GDM1 (cell line): ENCODE data around the gene GBF1.

ENCODE experiments used
- DNase-seq: peaks from one replicate; lab custom pipeline; 2025; lab: John Stamatoyannopoulos, UW

The GBF1 gene

DNA sequence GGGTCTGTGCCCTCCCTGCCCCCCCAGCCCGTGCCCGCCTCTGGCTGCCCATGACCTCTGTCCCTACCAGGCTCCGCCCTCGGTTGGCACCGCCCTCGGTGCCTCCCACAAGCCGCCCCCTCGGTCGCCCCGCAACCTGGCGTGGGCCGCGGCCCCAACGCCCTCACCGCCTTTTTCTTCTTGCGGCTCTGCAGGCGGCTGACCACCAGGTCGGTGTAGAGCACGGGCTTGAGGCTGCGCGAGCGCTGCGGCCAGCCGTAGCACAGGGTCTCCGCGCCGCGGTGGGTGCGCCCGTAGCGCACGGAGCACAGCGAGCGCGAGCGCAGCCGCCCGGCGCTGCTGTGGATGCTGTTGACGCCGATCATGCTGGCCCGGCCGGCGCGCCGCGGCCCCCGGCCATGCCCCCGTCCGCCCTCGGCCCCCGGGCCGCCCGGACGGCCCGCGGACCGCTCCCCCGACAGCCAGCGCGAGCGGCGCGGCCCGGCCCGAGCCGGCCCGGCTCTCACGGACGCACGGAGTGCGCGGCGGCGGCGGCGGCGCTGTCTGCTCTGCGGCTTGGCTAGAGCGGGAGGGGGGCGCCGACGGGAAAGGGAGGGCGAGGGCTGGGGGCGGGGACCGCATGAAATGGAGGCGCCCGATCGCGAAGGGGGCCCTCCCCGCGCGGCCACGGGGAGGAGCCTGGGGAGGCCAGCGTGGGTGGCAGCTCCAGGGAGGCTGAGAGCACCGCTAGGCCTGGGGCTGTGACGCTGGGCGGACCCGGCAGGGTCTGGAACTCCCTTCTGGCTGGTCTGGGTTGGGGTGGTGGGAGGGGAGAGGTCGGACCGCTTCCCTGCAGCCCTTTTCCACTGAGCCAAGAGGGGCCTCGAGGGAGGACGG, 163.6 kb downstream of the GBF1 start:
- no peak for DNase-seq

- DNase-seq, result no peak
Observed at GRCh38 chr10:102409604-102410428, 164.5 kb downstream of the GBF1 start.

DNA sequence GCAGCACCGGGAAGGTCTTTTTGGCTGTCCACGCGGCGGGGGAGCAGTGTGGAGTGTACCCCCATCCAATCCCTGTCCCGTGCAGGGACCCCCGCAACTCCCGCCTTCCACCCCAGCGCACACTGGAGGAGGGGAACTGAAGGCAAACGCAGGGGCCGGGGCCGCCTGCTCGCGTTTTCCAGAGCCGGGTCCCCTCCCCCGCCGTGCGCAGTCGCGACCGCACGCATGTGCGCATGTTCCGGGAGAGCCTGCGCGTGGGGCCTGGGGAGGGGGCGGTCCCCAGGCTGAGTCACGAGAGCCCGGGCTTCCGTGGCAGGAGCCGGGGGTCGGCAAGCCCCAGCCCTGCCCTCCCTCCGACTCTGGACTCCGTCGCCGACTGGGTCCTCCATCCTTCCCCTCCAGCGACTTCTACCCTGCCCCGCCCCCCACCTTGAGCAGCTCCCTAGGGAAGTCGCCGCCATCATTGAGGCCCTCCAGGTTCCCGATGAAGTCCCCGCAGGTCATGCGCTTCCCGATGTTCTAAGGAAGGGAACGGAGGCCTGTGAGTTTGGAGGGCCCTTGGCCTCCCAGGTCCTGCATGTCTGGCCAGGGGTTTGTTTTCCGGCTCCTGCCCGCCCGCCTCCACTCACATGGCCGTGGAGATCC, 165.2 kb downstream of the GBF1 start:
- DNase-seq, result no peak

DNA sequence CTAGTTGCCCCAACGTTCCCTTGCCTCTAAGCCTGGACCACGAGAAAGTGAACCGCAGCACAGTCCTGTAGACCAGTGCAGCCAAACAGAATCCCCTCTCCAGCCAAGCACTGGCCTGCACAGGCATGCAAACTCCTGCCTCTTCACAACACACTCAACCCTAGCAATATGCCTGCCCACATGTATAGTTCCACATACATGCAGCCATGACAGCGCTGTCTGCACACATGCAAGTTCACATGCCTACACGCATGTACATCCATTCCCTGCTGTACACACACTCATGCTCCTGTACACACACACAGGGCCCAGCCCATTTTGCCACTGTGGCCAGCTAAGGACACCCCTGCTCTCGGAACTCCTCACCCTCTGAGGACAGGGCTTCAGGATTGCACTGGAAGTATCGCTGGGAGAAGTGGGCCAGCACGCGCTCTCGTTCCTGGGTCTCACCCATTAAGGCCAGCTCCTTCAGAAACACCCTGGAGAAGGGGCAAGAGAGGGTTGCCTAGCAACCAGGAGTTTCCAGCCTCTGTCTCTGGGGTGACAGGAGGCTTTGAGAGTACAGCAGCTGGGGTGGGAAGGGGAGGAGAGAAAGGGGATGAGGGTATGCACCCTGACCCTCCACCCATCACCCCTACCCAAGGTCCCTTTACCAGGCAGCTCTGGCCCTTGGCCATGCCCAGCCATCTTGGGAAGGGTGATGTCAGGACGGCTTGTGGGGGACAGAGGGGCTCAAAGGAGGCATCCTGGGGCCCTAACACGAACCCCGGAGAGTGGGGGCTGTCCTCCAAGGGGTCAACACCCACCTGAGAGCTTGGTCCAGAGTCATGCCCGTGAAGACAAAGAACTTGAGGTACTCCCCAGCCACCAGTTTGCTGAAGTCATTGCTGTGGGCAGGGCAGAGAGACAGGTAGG, 166.3 kb downstream of the GBF1 start:
- DNase-seq, result no peak

DNA sequence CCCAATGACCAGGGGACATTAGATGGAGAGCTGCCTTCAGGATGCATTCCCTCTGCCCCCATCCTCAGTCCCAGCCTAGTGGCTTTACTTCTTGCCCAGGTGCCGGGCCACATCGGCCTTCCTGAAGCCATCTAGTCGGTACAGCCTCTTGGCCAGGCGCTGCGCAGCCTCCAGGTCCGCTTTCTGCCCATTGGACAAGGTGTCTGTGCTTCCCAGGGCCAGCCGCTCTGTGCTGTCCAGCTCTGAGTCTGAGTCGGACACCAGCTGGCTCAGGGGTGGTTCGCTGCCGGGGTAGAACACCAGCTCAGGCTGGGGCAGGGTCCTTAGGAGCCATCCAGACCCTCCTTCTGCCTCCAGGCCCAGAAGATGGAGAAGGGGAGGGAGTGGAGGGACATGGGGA, 167.0 kb downstream of the GBF1 start:
- DNase-seq, result no peak

DNA sequence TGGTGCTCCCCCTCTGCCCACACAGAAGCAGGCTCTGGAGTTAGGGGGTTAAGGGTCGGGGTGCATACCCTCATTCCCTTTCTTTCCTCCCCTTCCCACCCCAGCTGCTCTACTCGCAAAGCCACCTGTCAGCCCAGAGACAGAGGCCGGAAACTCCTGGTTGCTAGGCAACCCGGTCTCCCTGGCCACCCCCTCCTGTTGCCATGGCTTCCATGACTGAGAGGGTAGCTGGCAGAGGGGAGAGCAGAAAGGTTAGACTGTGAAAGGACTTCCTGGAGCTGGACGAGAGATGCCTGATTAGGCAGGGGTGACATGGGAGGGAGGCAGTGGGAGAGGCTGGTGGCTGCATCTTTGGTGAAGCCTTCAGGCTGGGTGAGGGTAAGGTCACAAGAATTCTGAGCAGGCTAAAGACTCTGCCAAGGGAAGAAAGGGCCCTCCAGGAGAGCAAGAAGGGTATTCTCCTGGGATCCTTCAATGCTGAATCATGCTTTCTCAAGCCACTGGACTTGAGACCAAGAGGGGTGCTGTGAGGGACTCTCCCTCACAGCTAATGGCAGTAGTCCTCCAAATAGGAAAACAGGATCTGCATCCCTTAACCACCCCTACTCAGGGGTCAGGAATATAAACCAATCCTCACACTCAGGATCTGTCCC, 167.8 kb downstream of the GBF1 start:
- DNase-seq, result no peak

- DNase-seq, result no peak
Observed at GRCh38 chr10:102413806-102414561, 168.7 kb downstream of the GBF1 start.

GRCh38 chr10:102414749-102415148, 169.4 kb downstream of the GBF1 start:
- DNase-seq, result no peak

DNA sequence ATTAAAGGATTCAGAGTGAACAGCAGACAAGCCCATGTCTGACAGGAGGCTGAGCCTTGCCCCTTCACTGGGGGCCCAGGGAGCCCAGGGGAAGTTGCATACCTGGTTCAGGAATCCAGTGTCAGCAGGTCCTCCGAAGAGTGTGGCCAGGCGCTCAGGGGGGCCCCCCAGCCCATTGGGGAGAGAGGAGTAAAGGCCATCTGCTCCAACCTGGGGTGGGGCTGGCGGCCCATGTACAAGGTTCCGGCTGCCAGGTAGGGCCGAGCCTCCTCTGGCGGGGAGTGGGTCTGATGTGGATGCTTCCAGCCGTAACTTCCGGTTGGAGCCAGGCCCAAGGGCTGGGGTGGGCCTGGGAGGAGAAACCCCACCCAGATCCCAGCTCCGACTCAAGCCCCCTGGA, 171.0 kb downstream of the GBF1 start:
- DNase-seq, result no peak

DNA sequence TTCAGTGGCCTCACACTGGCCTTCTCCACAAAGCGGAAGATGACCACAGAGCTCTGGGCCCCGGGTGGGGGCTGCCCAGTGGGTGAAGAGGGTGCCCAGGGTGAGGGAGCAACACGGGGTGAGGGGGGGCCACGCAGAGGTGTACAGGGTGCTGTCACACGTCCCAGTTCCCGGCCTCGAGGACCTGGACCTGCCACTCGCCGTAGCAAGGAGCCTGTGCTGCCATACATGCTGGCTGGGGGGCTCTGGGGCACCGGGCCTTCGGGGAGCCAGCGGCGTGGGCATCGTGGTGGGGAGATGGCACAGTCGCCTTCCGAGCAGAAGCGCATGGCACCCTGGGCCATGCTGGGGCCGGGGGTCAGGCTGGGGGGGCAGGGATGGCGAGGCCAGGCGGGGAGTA, 171.4 kb downstream of the GBF1 start:
- DNase-seq, result no peak

DNA sequence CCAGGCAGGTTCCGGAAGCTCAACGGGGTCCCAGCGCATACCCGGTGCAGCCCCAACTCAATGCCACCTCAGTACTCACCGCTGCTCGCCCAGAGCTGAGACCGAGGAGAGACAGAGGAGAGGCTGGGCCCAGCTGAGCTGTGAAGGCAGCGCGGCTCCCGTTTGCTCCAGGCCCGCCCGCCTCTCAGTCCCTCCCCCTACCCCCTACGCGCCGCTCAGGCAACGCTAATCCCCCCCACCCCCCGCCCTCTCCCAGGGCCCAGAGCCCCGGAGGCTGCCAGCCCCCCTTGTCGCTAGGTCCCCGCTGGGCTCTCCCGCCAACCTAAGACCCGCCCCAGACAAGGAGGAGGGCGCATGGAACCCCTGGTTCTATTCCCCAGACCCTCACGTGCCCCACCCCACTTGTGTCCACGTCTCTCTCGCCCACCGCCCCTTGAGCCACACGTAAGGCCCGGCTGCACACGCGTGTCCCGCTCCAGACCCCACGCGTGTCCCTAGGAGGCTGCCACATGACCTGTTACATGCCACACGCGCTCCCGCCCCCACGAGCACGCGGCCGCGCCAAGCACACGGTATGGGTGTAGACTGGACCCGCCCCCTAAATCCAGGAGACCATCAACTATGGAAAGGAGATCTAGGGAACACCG, 173.4 kb downstream of the GBF1 start, which contains the start of gene PSD:
TSS of gene PSD (minus strand) at position 164 of the 647 bp plus-strand sequence. CDS start 1,747 bp downstream, outside the sequence.
- DNase-seq, result no peak

GRCh38 chr10:102419269-102420180, 174.2 kb downstream of the GBF1 start:
- DNase-seq, result peak; percentile 43

- no peak for DNase-seq
Observed at GRCh38 chr10:102420181-102420713, 174.9 kb downstream of the GBF1 start.

DNA sequence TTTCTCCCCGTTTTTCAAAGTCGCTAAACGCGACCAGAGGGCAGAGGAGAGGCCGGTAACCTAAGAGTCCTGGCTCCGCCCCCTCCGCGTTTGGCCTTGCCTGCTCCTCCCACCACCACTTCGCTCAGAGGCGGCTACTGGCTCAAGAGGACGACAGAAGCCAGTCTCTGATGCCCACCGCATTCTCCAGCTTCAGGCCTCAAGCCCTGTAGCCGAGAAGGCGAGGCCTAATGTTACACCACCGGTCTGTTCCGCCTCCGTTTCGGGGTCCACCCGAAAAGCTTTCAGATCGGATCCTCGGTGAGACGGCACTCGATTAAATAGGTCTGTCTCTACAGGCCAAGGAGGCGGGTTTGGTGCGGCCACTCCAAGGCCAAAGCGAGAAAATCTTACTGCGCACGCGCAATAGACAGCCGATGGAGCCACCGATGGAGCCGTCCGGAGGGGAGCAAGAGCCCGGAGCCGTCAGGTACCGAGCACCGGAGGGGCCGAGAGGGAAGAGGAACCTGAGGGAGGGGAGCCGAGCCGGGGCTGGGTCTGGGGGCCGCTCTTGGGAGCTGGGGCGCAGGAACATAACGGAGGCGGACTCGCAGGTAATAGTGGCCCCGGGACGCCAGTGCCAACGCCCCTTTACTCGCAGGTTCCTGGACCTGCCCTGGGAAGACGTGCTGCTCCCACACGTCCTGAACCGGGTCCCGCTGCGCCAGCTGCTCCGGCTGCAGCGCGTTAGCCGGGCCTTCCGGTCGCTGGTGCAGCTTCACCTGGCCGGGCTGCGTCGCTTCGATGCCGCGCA, 175.6 kb downstream of the GBF1 start, which contains the start of gene FBXL15:
TSS of gene FBXL15 (plus strand) at position 123 of the 793 bp plus-strand sequence. CDS start at position 417, 294 bp downstream.
- peak; percentile 92 for DNase-seq

GRCh38 chr10:102421507-102421756, 176.1 kb downstream of the GBF1 start:
- DNase-seq, result no peak

DNA sequence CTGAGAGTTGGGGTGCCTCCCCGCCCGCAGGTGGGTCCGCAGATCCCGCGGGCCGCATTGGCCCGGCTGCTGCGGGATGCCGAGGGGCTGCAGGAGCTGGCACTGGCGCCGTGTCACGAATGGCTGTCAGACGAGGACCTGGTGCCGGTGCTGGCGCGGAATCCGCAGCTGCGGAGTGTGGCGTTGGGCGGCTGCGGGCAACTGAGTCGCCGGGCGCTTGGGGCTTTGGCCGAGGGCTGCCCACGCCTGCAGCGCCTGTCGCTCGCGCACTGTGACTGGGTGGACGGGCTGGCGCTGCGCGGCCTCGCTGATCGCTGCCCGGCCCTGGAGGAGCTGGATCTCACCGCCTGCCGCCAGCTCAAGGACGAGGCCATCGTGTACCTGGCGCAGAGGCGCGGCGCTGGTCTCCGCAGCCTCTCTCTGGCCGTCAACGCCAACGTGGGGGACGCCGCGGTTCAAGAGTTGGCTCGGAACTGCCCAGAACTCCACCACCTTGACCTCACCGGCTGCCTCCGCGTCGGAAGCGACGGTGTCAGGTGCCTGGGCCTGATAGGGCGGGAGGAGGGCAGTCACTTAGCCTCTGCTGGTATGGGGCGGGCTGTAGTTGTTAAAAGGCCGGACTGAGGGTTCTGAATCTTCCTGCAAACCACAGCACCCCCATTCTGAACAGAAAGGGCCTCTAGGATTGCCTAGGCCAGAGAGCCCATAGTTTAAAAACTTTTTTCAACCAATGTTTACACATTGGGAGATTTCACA, 176.6 kb downstream of the GBF1 start:
- no peak for DNase-seq
